GM12878 (cell line): ENCODE results near the gene KIF22. TPM values are rescaled to one million over a fixed set of nuclear protein-coding genes. Genes with fewer than 3 reads are reported as not detected.
A peak's percentile ranks its signal among the peaks of the same experiment; 100 is the strongest.

Source experiments
- ATAC-seq: fragments of 200-7000 bp; cut with Tn5 transposase; 3 replicates; pipeline ENCODE4 v1.9.1; 2020; ENCODE audit warnings: mild to moderate bottlenecking, moderate library complexity
- BruUV-seq: library from RNA; stranded (reverse); fragments of 400-500 nt; replicated peaks from 2 replicates; lab custom pipeline; 2021; lab: Mats Ljungman, UMichigan
- CTCF ChIA-PET: fragments of 300-600 bp; sonication (Branson Sonifier 250); formaldehyde crosslinking; extraction: SDS; loops from one replicate; lab custom pipeline; 2021; ENCODE audit warnings: inconsistent platforms; lab: Yijun Ruan, JAX
- POLR2A ChIA-PET: fragments of 350-600 bp; formaldehyde crosslinking; extraction: SDS; loops from one replicate; lab custom pipeline; 2021; ENCODE audit warnings: inconsistent platforms; lab: Charles Lee
- RAD21 ChIA-PET: fragments of 300-600 bp; sonication (Branson Sonifier 250); formaldehyde crosslinking; loops from one replicate; lab custom pipeline; 2023; ENCODE audit warnings: antibody characterized with exemption; ENCODE audit not compliant: unreplicated experiment; lab: Charles Lee
- SMC1A ChIA-PET: fragments of 300-600 bp; sonication (Branson Sonifier 250); formaldehyde crosslinking; loops from one replicate; lab custom pipeline; 2023; ENCODE audit not compliant: unreplicated experiment, uncharacterized antibody; lab: Charles Lee
- DNase-seq: peaks from one replicate; pipeline ENCODE4 v3.0.0-alpha.2; 2011; ENCODE audit warnings: low read depth, low spot score
- FAIRE-seq: peaks from 3 replicates; lab custom pipeline; 2011; peaks lifted over from hg19 to GRCh38; lab: Jason Lieb, UNC
- H2AFZ ChIP-seq: 2 replicates; pipeline ENCODE4 v1.6.0; 2011; ENCODE audit warnings: low read depth, low read length, control low read depth; ENCODE audit not compliant: control insufficient read depth
- H3K27ac ChIP-seq: 2 replicates; pipeline ENCODE4 v1.5.1; 2011; ENCODE audit warnings: control low read depth; ENCODE audit not compliant: control insufficient read depth, insufficient read depth
- H3K27me3 ChIP-seq, 2 experiments: replicated peaks in 1 of 2; 2 replicates each; pipeline versions ENCODE4 v1.6.0 to v1.6.1; 2011; ENCODE audit warnings: low read length in 1 of 2; ENCODE audit not compliant: control insufficient read depth in 2 of 2, insufficient read depth in 2 of 2
- H3K36me3 ChIP-seq, 2 experiments: 2 replicates each; pipeline ENCODE4 v1.5.1; 2011; ENCODE audit warnings: low read length in 1 of 2; ENCODE audit not compliant: control insufficient read depth in 2 of 2, insufficient read depth in 2 of 2
- H3K4me1 ChIP-seq: 2 replicates; pipeline ENCODE4 v1.6.1; 2011; ENCODE audit warnings: mild to moderate bottlenecking, low read length, moderate library complexity, mixed read lengths; ENCODE audit not compliant: control insufficient read depth, insufficient read depth
- H3K4me2 ChIP-seq: 2 replicates; pipeline ENCODE4 v1.6.0; 2011; ENCODE audit warnings: control low read depth; ENCODE audit not compliant: control insufficient read depth, insufficient read depth
- H3K4me3 ChIP-seq: fragments of 200-600 bp; sonication (generic); 2 replicates; pipeline ENCODE4 v1.5.1; 2016
- H3K79me2 ChIP-seq: 2 replicates; pipeline ENCODE4 v1.6.0; 2011; ENCODE audit warnings: low read length; ENCODE audit not compliant: control insufficient read depth, insufficient read depth
- H3K9ac ChIP-seq: 2 replicates; pipeline ENCODE4 v1.8.0; 2011; ENCODE audit warnings: low read length, control low read depth, mixed read lengths; ENCODE audit not compliant: control insufficient read depth, insufficient read depth
- H3K9me3 ChIP-seq: replicated peaks from 3 replicates; pipeline ENCODE4 v1.5.1; 2011; ENCODE audit warnings: mild to moderate bottlenecking, low read length; ENCODE audit not compliant: control insufficient read depth, insufficient read depth
- H4K20me1 ChIP-seq: 2 replicates; pipeline ENCODE4 v1.6.0; 2011; ENCODE audit not compliant: control insufficient read depth, insufficient read depth
- HDAC6 ChIP-seq: fragments of 200-600 bp; sonication (generic); IDR thresholded peaks from one replicate; pipeline ENCODE4 v1.8.0; 2017; ENCODE audit warnings: antibody characterized with exemption; ENCODE audit not compliant: unreplicated experiment
- SIX5 ChIP-seq: IDR thresholded peaks from 2 replicates; pipeline ENCODE4 v1.6.1; 2011; ENCODE audit warnings: mild to moderate bottlenecking, low read depth, low read length, moderate library complexity; ENCODE audit not compliant: severe bottlenecking
- WGBS: methylation state at CpG from one replicate; pipeline ENCODE4 v1.1.6; 2016; ENCODE audit warnings: low lambda C conversion rate; ENCODE audit not compliant: insufficient replicate concordance, insufficient coverage; ENCODE audit errors: missing lambda C conversion rate; 5-methylcytosine and 5-hydroxymethylcytosine counted together
- in situ Hi-C: fragments of 300-500 bp; cut with MboI; formaldehyde crosslinking; loops from 9 replicates; pipeline ENCODE4 v1.14.3; 2018; ENCODE audit warnings: mixed read lengths
- intact Hi-C: fragments of 100-400 bp; cut with micrococcal nuclease; formaldehyde crosslinking; loops from one replicate; pipeline ENCODE4 v1.14.2; 2022; ENCODE audit not compliant: unreplicated experiment
- polyA plus RNA-seq, 11 experiments: library from polyadenylated mRNA; depleted of rRNA in 4 of 11; unstranded in 6 of 11; stranded (reverse) in 5 of 11; fragments of >200 nt; fragmentation: Nextera tagmentation in 4 of 11; fragmentation: Illumina TruSeq in 1 of 11; extraction: Ambion mirVana in 4 of 11; extraction: Trizol in 1 of 11; gene quantifications; 1 replicate in 1 of 11; 2 replicates in 10 of 11; pipeline versions ENCODE4 v1.2.1 to v1.2.3, GENCODE V29; 2011 to 2016; ENCODE audit warnings: inconsistent platforms in 2 of 11, missing spikeins in 2 of 11, low read depth in 1 of 11
- total RNA-seq, 4 experiments: library from RNA; depleted of rRNA in 3 of 4; stranded (reverse); fragments of >200 nt in 3 of 4; fragmentation: Illumina TruSeq in 1 of 4; extraction: Trizol in 1 of 4; gene quantifications; 2 replicates each; pipeline versions ENCODE4 v1.2.1 to v1.2.3, GENCODE V29; 2013 to 2021

Gene KIF22
- total and polyA plus RNA-seq, 10 of the 15 experiments (the other 5 are each of a cell fraction or from before 2014, with no cell fraction given) = 7.6 to 158 (median 132) TPM

DNA sequence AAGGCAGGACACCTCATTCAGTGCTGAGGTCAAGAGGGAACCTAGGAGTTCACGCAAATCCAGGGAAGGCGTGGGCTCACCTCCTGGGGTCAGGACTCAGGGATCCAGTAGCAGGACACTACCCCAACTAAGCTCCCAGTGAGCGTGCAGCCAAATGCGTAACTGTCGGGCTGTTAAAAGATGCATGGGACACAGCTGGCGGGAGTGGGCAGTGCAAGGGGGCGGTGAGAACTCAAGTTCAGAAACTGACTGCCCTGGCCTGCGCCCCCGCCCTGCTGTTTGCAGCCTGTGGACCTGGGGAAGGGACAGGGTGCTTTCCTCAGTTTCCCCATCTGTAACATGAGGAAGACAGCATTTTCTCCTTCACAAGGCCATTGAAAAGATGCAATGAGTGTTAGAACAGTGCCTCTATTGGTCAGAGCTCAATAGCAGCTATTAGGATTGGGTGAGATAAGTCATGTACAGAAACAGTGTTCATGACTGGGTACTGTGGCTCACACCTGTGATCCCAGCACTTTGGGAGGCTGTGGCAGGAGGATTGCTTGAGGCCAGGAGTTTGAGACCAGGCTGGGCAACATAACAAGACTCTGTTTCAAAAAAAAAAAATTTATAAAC is 52.3 kb downstream of the KIF22 start:
- Histone ChIP-seq H3K9ac (no peak overlapping the region), H3K27ac (no peak overlapping the region), H3K27me3 (no peaks in the 10 kb centered on the region), H3K79me2 (no peaks in the 10 kb centered on the region), H3K4me2 (no peak overlapping the region), H2AFZ (no peak overlapping the region), H3K4me1 (no peaks in the 10 kb centered on the region), H3K36me3 (peaks cover 3 to 6% of the 10 kb centered on the region in 2 experiments; a peak in 3 of 4 replicates), H3K9me3 (no peaks in the 10 kb centered on the region), H3K4me3 (no peak overlapping the region), H4K20me1 (no peaks in the 10 kb centered on the region)
- SMC1A ChIA-PET = interaction anchor here (0.6 to 1.2 kb wide), 2 partner anchors 24 to 912 kb away, joined by 3 read pairs; no protein-coding TSS in a partner anchor
- no peak for TF ChIP-seq SIX5
- WGBS = 97% methylated on average over 9 of the region's 9 CpGs
- CTCF ChIA-PET = interaction anchor here (0.8 to 1.0 kb wide), 2 partner anchors 30 to 57 kb away, joined by 3 read pairs; partner anchors contain the start of gene PRRT2
- RAD21 ChIA-PET = interaction anchor here (0.6 kb wide), 1 partner anchor 148 kb away, joined by 3 read pairs; no protein-coding TSS in a partner anchor
- peak; percentile 57; the same call in 2 of the 3 replicates for ATAC-seq
- no TSS peak for BruUV-seq
- in situ Hi-C loops = no loop called here
- intact Hi-C loops = no loop called here
- FAIRE-seq = no peak
- POLR2A ChIA-PET = interaction anchor here (0.5 to 1.0 kb wide), 3 partner anchors 25 to 170 kb away, joined by 3 to 5 read pairs (median 5); no protein-coding TSS in a partner anchor
- no peak for DNase-seq

DNA sequence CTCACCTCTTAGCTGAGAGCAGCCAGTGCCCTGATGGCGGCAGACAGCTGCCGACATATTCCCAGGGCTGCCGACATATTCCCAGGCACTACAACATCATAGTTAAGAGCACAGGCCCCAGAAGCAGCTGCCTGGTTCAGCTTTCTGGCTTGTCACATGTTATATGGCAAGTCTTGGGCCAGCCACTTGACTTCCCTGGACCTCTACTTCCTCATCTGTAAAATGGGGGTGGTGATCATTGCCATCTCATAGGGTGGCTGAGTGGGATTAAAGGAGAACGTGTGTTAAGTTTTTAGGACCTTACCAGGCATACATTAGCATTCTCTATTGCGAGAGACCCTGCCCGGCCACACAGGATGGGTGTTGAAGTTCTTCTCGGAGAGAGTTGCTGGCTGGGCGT is 53.4 kb downstream of the KIF22 start:
- no peak for FAIRE-seq
- Histone ChIP-seq H3K9me3 (no peaks in the 10 kb centered on the region), H3K4me3 (no peak overlapping the region), H3K4me1 (no peaks in the 10 kb centered on the region), H3K36me3 (peaks cover 3 to 6% of the 10 kb centered on the region in 2 experiments; a peak in 3 of 4 replicates), H4K20me1 (no peaks in the 10 kb centered on the region), H3K79me2 (no peaks in the 10 kb centered on the region), H3K4me2 (no peak overlapping the region), H3K9ac (no peak overlapping the region), H2AFZ (no peak overlapping the region), H3K27ac (no peak overlapping the region), H3K27me3 (no peaks in the 10 kb centered on the region)
- in situ Hi-C loops = no loop called here
- CTCF ChIA-PET = no interaction called here
- no peak for TF ChIP-seq HDAC6
- no TSS peak for BruUV-seq
- WGBS = 85% methylated on average over 8 of the region's 8 CpGs
- no peak for DNase-seq
- POLR2A ChIA-PET = no interaction called here
- ATAC-seq = no peak
- intact Hi-C loops = no loop called here
- RAD21 ChIA-PET = no interaction called here
- SMC1A ChIA-PET = interaction anchor here (1.2 kb wide), 1 partner anchor 26 kb away, joined by 3 read pairs; no protein-coding TSS in a partner anchor
